Skeletal muscle satellite cell (primary cell): Measurements from ENCODE around the gene ERCC3.
"Not testable (repeated sequence)": the region's sequence is repeated elsewhere in the genome, so short reads cannot be mapped to it uniquely, and the experiment has no call there.

Source experiments
- H3K27me3 ChIP-seq: 2 replicates; pipeline ENCODE4 v1.7.0; 2013; ENCODE audit warnings: low read length; ENCODE audit not compliant: control insufficient read depth, insufficient read depth
- H3K36me3 ChIP-seq: 2 replicates; pipeline ENCODE4 v1.7.0; 2013; ENCODE audit warnings: mild to moderate bottlenecking, control low read depth, low read length; ENCODE audit not compliant: insufficient read depth
- H3K4me1 ChIP-seq: 2 replicates; pipeline ENCODE4 v1.7.0; 2013; ENCODE audit warnings: low read length; ENCODE audit not compliant: control insufficient read depth, insufficient read depth
- H3K4me2 ChIP-seq: 2 replicates; pipeline ENCODE4 v1.7.0; 2013; ENCODE audit warnings: mild to moderate bottlenecking, low read length
- H3K4me3 ChIP-seq: 2 replicates; pipeline ENCODE4 v1.7.0; 2013; ENCODE audit warnings: low read length
- H3K9ac ChIP-seq: 2 replicates; pipeline ENCODE4 v1.7.0; 2013; ENCODE audit warnings: mild to moderate bottlenecking, low read depth, low read length, moderate library complexity
- H3K9me3 ChIP-seq: replicated peaks from 2 replicates; pipeline ENCODE4 v1.7.0; 2013; ENCODE audit warnings: mild to moderate bottlenecking, control low read depth, low read length

ERCC3 gene

DNA sequence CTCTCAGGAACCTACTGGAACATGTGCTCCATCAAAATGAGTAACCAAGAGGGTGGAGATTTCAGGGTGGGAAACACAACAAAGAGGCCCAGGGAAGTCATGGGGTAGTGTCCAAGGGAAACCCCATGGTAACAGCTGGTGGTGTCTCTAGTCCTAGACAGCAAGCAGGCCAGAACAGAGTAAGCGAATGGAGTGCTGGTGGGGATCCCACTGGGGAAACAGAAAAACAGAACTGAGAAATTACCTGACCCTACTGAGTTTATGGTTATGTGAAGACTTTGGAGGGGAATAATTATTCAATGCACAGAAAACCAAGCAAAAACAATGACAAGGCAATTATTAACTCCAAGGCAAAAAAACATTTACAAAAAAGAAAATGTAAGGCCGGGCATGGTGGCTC is 16.9 kb downstream of the ERCC3 start:
- H3K4me3 ChIP-seq, result no peak overlapping the region
- H3K4me2 ChIP-seq, result no peak overlapping the region
- no peaks in the 10 kb centered on the region for H3K9me3 ChIP-seq
- H3K9ac ChIP-seq, result no peak overlapping the region
- no peaks in the 10 kb centered on the region for H3K4me1 ChIP-seq
- H3K36me3 ChIP-seq, result peaks cover 66% of the 10 kb centered on the region
- H3K27me3 ChIP-seq, result no peaks in the 10 kb centered on the region

DNA sequence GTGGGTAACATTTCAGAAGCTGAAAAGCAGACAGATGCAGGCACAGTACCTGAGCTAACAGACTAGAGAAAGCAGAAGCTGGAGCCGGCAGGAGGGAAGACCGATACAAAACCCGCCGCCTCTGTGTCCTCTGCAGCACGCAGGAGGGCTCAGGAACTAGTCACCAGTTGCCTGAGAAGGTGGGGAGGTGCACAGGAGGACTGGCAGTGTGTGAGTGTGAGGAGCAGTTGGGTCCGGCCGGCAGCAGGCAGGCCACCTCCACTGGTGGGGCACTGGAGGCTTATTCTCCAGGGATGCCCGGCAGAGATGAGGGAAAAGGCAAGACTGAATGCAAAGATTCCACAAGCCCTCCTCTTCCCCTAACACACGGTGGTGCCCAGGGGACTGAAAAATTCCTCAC is 18.2 kb downstream of the ERCC3 start:
- no peak overlapping the region for H3K9ac ChIP-seq
- peaks cover 75% of the 10 kb centered on the region for H3K36me3 ChIP-seq
- H3K27me3 ChIP-seq, result no peaks in the 10 kb centered on the region

DNA sequence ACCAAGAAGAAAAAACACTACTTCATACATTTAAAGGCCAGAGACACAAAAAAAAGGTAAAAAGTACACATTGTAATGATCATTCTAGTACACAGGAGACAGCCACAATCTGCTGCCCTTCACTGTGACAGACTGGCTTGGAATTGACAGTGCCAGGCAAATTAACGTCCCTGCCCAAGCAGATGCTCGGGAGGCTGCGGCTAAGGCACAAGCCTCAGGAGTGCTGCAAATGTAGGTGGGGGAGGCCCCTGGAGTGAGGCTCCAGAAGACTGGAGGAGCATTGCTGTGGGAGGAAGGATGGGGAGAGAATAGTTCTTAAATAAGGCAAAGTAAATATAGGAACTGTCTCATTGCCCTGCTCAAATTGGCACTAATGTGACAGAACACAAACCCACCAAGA is 18.6 kb downstream of the ERCC3 start:
- Histone ChIP-seq H3K27me3 (no peaks in the 10 kb centered on the region), H3K36me3 (peaks cover 79% of the 10 kb centered on the region), H3K9ac (no peak overlapping the region), H3K4me1 (no peaks in the 10 kb centered on the region), H3K4me3 (no peak overlapping the region), H3K9me3 (no peaks in the 10 kb centered on the region), H3K4me2 (no peak overlapping the region)

More for the DNA sequence above, 18.2 kb downstream of the ERCC3 start:
- Histone ChIP-seq H3K9me3 (no peaks in the 10 kb centered on the region), H3K4me3 (no peak overlapping the region), H3K4me2 (no peak overlapping the region), H3K4me1 (no peaks in the 10 kb centered on the region)

GRCh38 chr2:127270663-127271062 is 23.3 kb downstream of the ERCC3 start:
- no peaks in the 10 kb centered on the region for H3K27me3 ChIP-seq
- H3K4me3 ChIP-seq, result no peak overlapping the region
- H3K36me3 ChIP-seq, result peaks cover 62% of the 10 kb centered on the region
- H3K4me1 ChIP-seq, result no peaks in the 10 kb centered on the region
- H3K9me3 ChIP-seq, result no peaks in the 10 kb centered on the region
- H3K4me2 ChIP-seq, result no peak overlapping the region
- no peak overlapping the region for H3K9ac ChIP-seq

- Histone ChIP-seq H3K36me3 (peaks cover 35% of the 10 kb centered on the region), H3K4me1 (no peaks in the 10 kb centered on the region), H3K4me3 (no peak overlapping the region), H3K4me2 (no peak overlapping the region), H3K9ac (no peak overlapping the region), H3K27me3 (no peaks in the 10 kb centered on the region), H3K9me3 (no peaks in the 10 kb centered on the region)
Observed at GRCh38 chr2:127261804-127262406, 32.0 kb downstream of the ERCC3 start.

- no peak overlapping the region for H3K9ac ChIP-seq
- H3K9me3 ChIP-seq, result no peaks in the 10 kb centered on the region
- H3K4me2 ChIP-seq, result no peak overlapping the region
- peaks cover 9% of the 10 kb centered on the region for H3K4me1 ChIP-seq
- peaks cover 42% of the 10 kb centered on the region for H3K36me3 ChIP-seq
- no peak overlapping the region for H3K4me3 ChIP-seq
- no peaks in the 10 kb centered on the region for H3K27me3 ChIP-seq
Observed at GRCh38 chr2:127259355-127259754, 34.6 kb downstream of the ERCC3 start.

DNA sequence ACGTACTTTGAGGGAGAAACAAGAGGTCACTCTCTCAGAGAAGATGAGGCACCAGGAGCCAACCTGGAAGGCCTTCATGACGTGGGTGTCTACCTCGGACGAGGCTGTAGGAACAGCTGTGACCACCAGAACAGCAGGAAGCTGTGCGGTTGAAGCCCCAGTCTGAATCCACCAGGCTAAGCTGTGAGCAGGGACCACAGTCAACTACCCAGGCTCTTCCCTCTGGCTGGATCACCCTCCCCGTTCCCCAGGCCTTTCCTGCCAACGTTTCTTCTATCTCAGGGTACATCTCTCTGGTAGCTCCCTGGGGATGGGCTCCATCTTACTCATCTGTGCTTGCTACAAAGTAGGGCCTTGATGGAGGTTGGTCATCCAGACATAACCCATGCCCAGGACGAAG is 37.1 kb downstream of the ERCC3 start:
- Histone ChIP-seq H3K9me3 (no peaks in the 10 kb centered on the region), H3K27me3 (no peaks in the 10 kb centered on the region), H3K4me1 (peaks cover 11% of the 10 kb centered on the region), H3K4me2 (no peak overlapping the region), H3K36me3 (peaks cover 42% of the 10 kb centered on the region), H3K9ac (no peak overlapping the region), H3K4me3 (no peak overlapping the region)

- peaks cover 37% of the 10 kb centered on the region for H3K36me3 ChIP-seq
- H3K4me2 ChIP-seq, result no peak overlapping the region
- H3K4me1 ChIP-seq, result peaks cover 11% of the 10 kb centered on the region
- no peaks in the 10 kb centered on the region for H3K9me3 ChIP-seq
- H3K4me3 ChIP-seq, result no peak overlapping the region
- H3K9ac ChIP-seq, result no peak overlapping the region
- H3K27me3 ChIP-seq, result no peaks in the 10 kb centered on the region
Observed at GRCh38 chr2:127256381-127256780, 37.6 kb downstream of the ERCC3 start.

DNA sequence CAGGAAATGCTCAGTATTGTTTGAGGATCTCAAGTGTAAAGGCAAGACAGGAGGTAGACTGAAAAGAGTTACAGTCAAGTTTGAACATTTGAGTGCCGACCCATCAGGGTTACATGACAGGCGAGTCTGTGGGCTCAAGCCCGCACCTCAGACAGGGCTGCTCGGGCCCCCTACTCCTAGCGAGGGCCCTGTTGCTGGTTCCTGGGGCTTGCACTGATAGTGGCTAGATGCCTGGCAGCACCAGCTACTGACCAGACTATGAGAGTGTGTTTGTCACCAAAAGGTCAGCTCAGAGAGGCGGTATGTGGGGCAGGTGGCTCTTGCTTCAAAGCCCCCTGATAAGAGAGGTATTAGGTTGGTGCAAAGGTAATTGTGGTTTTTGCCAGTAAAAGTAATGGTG is 38.2 kb downstream of the ERCC3 start:
- no peak overlapping the region for H3K4me2 ChIP-seq

GRCh38 chr2:127255146-127255545 is 38.8 kb downstream of the ERCC3 start:
- Histone ChIP-seq H3K9me3 (no peaks in the 10 kb centered on the region), H3K9ac (no peak overlapping the region), H3K4me2 (no peak overlapping the region), H3K27me3 (no peaks in the 10 kb centered on the region), H3K36me3 (peaks cover 24% of the 10 kb centered on the region), H3K4me3 (no peak overlapping the region), H3K4me1 (peaks cover 11% of the 10 kb centered on the region)

More for the DNA sequence above, 38.2 kb downstream of the ERCC3 start:
- no peak overlapping the region for H3K4me3 ChIP-seq
- H3K4me1 ChIP-seq, result peaks cover 11% of the 10 kb centered on the region
- no peaks in the 10 kb centered on the region for H3K9me3 ChIP-seq
- no peak overlapping the region for H3K9ac ChIP-seq
- H3K27me3 ChIP-seq, result no peaks in the 10 kb centered on the region
- H3K36me3 ChIP-seq, result peaks cover 30% of the 10 kb centered on the region

DNA sequence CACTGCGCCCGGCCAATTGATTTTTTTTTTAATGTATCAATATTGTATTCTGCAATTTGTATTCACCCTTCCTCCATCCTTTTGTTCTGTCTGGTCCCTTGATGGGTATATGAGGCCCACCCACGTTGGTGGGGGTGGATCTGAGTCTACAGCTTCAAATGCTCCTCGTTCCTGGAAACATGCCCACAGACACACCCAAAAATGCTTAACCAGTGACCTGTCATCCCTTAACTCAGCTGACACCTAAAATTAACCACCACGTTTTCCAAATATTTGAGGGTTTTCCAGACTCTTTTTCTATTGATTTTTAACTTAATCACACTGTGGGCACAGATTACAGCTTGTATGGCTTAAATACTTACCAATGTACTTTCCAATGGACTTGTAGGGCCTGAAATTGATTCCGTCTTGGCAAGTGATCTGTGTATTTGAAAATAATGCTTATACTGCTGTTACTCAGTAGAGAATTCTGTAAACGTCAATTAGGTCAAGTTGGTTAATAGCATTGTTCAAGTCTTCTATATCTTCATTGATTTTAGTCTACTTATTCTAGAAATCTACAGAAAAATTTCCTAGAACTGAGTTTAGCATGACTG is 39.5 kb downstream of the ERCC3 start:
- H3K9me3 ChIP-seq, result no peaks in the 10 kb centered on the region
- no peak overlapping the region for H3K9ac ChIP-seq
- H3K4me2 ChIP-seq, result no peak overlapping the region
- no peak overlapping the region for H3K4me3 ChIP-seq
- no peaks in the 10 kb centered on the region for H3K27me3 ChIP-seq
- H3K4me1 ChIP-seq, result peaks cover 11% of the 10 kb centered on the region
- H3K36me3 ChIP-seq, result peaks cover 20% of the 10 kb centered on the region

DNA sequence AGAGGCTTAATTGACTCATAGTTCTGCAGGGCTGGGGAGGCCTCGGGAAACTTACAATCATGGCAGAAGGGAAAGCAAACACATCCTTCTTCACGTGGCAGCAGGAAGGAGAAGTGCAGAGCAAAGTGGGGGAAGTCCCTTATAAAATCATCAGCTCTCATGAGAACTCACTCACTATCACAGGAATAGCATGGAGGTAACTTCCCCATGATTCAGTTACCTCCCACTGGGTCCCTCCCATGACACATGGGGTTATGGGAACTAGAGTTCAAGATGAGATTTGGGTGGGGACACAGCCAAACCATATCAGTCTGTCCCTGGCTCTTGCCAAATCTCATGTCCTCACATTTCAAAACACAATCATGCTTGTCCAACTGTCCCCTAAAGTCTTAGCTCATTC is 52.8 kb downstream of the ERCC3 start:
- H3K4me1 ChIP-seq, H3K9ac ChIP-seq, H3K4me2 ChIP-seq, H3K27me3 ChIP-seq, H3K9me3 ChIP-seq, H3K4me3 ChIP-seq, H3K36me3 ChIP-seq: not testable (repeated sequence)
